Stimulated activated CD8-positive, alpha-beta memory T cell treated with anti-CD3 and anti-CD28 coated beads, Interleukin-7, amount 100 ng/mL, for 24 hours (primary cell): Measurements from ENCODE around the gene ASCL3.
A peak's percentile ranks its signal among the peaks of the same experiment; 100 is the strongest.
"Not testable (repeated sequence)": the region's sequence is repeated elsewhere in the genome, so short reads cannot be mapped to it uniquely, and the experiment has no call there.

Experiments
- DNase-seq: peaks from one replicate; pipeline ENCODE4 v3.0.0-alpha.2; 2020; ENCODE audit warnings: low read depth

ASCL3 gene

DNA sequence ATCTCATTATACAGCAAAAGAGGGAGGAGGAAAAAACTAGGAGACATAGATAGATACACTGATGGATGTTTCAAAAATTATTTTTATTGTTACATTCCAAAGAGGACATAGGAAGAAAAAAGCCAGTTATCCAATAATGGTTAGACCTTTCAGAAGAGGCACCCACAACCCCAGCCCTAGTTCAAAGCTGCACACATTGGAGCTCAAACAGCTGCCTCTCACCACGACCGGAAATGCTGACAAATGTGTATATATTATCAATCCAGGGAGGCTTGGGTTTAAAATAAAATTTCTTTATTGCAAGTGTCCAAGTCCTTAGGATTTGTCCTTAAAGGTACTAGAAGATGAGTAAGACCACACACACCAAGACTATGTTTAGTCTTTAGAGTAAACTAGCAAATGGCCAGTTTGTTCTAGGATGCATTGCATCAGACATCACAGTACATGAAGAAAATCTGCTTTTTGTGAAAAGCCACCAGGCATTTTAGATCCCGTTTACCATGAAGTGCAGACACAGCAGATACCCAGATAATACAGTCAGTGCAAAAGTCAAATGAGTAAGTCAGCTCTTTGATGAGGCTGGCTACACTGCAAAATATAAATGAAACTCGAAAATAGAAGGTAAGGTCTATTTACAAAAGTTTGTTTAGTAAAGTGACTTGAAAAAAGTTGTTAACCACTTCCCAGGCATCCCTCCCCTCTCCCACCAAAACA lies 4.6 kb upstream of the ASCL3 start:
- DNase-seq = no peak

DNA sequence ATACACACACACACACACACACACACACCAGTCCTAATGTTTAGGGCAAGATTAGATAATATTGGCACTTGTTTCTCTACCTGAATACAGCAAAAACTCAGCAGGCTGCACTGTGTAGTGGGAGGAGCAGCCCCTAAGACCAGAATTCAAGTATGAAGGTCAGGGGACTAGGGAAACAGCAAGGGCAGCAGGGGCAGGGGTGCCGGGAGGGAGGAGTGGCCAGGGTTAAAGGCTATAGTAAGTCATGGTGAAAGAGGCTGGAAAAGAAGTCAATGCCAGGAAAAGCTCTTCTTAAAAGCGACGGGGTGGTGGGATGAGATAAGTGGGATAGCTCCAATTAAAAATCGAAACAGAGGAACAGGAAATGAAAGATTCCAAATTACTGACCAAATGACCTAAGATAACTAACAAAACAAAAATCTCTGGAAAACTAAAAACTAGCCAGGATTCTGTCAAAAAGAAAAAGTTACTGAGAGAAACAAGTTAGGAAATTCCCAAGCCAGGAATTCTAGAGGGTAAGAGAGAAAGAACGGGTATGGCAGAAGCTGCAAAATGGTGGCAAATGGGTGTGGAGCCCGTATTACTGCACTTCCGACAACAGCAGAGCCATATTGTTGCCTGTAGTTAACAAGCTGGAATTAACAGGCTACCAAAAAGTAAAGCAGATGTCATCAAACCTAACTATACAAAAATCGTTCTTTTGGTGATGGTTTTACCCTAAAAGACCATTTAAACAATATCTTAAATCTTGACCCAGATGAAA lies 1.3 kb downstream of the ASCL3 start:
- DNase-seq = no peak

DNA sequence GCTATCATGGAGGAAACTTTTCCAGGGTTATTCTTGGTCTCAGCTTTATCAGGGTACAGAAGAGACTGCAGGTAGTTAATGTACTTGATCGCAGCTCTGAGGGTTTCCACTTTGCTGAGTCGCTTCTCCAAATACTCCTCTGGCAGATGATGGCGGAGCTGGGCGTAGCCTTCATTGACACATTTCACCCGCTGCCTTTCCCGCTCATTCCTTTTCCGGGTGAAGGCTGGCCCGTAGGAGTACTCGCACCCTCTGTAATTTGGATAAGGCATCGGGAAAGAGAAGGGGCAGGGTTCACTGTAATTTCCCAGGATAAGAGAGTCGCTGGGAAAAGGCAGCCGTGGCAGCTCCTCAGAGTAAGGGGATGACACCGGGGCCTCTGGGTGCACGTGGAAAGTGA lies 5.2 kb downstream of the ASCL3 start:
- no peak for DNase-seq

DNA sequence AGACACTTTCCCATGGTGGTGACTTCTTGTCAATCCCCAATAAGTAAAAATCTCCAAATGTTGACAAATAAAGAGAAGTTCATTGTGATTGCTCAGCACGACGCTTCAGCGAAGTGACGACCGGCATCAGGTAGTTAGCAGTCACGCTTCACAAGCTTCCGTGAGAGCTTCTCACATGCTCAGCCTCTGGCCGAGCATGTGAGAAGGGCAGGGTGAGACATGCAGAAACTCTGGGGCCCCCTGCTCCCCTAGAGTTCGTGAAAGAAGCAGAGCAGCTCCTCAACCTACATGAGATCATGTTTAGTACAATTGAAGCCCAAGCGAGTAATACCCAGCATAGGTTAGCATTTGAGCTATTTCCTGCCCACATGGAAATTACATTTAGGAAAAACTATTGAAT lies 5.7 kb downstream of the ASCL3 start:
- no peak for DNase-seq

DNA sequence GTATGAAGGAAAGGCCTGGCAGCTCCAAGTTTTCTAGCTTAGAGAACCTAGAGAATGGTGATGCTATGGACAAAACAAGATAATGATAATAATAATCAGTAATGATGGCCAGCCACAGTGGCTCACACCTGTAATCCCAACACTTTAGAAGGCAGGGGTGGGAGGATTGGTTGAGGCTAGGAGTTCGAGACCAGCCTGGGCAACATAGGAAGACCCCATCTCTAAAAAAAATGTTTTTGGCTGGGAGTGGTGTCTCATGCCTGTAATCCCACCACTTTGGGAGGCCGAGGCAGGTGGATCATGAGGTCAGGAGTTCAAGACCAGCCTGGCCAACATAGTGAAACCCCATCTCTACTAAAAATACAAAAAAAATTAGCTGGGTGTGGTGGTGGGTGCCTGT lies 7.0 kb downstream of the ASCL3 start:
- DNase-seq = not testable (repeated sequence)

DNA sequence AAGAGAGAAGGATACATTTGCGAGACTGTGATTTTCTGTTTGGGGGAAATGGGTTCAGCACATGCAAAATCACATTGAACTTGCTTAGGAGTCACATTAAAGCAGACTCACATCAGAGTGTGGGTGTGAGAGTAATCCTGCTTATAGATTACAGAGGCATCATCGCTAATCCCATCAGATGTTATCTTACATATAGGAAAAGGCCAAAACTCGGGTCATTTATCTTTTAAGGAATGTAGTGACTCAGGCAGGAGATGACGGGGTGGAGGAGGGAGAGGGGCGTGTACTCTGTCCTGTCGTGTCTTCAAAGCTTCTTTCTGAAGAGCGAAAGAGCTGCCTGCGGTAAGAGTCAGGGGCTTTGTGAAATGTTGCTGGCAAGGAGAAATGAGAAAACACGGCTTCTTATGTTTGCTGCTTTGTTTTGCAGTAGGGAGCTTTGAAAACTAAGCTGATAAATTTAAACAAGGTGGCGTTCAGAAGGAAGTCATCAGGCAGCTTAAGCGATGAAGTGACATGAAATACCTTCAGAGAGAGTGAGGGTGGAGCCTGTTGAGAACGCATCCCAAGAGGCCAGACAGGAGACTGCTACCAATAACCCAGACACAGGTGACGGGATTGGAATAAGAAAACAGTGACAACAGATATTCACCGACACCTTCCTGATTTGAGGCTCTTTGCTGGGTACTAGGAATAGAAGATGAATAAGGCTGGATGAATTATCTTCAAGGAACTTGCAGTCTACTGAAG lies 7.9 kb downstream of the ASCL3 start:
- DNase-seq = no peak

DNA sequence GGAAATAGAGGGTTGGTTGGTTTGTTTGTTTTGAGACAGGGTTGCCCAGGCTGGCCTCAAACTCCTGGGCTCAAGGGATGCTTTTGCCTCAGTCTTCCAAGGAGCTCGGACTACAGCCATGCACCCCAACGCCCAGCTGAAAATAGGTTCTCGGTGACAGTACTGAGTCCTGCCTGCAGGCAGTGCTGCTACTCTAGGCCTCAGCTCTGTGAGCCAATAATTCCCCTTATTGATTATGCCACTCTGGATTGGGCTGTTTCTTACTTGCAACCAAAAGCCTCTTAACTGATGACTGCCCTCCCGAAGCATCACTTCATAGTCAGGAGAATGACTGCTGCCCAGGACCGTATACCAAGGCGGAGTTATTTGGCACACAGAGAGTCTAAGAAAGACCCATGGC lies 8.9 kb downstream of the ASCL3 start:
- DNase-seq = no peak

DNA sequence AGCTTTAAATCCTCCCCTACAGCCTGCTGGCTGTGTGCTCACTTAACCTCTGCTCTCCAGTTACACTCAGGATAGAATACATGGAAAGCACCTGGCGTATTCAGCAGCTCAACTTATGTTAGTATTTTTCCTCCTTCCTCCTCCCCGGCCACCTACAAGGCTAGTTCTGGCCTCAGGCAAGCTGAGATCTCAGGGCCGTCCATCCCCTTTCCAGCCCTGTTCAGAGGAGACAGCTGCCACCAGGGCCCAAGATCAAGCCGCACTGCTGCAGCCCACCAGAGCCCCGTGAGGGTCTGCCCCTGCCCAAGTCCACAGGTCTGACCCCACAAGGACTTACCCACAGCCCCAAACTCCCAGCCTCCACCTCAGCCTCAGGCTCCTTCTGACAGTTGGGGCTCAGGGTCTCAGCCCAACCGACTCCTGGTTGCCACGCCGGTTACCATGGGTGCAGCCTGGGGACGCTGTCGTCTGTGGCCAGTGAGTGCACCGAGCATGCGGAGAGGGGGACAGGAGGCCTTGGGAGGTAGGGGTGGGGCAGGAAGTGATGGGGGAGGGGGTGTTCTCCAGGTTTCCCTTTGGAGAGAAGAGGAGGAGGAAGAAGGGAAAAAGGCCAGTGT lies 10.1 kb downstream of the ASCL3 start, which contains the start of gene C11orf16:
C11orf16 (minus strand) TSS at position 384 of the 617 bp plus-strand sequence. CDS start 639 bp downstream, outside the sequence.
- DNase-seq = no peak

DNA sequence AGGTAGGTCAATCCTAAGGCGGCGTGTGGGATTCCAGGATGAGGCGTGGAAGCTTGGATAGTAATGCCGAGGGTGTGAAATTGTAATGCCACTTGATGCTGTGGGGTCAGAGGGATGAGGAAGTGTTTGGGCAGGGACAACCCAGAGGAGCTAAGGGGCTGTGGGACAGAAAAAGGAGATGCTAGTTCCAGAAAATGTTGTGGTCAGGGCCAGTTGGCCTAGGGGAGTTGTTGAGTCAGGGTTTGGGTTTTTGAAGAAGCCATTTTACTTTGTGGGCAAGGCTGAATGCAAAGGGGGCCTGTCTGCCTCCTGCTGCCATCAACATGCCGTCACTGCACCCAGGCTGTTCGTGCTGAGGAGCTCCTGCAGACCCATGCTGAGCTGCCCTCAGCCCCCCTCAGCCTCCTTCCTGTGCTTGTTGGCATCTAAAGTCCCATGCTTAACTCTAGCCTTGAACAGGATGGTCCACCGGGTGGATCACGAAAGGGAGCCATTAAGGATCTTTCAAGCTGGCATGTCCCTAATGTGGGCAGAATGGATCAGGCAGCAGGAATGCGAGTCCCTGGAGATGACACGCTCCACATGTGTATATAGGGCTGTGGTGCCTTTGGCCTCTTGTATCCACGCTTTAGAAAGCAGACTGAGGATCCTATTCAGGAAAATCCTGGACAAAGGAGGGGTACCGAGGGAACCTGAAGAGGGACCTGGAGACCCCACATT lies 12.2 kb downstream of the ASCL3 start:
- no peak for DNase-seq

DNA sequence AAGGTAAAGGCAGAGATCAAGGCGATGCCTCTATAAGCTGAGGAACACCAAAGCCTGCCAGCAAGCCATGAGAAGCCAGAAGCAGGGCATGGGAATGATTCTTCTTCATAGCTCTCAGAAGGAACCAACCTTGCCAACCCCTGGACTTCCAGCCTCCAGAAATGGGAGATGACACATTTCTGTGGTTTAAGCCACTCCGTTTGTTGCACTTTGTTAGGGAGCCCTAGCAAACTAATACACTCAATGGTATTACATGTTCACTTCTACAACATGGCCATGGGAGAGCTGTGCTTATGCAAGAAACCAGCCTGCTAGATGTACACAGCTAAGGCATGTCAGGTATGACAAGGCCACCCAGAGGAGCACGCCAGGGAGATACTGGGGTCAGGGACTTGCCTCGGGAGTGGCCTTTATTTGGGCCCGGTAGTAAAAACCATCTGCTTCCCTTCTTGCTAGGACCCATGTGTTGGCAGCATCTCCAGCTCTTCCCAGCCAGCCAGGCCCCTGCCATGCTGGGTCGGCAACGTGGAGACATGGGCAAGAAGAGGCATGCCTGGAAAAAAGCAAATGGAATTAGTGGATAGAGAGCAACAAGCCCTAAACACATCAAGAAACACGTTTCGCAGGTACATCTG lies 13.7 kb downstream of the ASCL3 start:
- DNase-seq = no peak

DNA sequence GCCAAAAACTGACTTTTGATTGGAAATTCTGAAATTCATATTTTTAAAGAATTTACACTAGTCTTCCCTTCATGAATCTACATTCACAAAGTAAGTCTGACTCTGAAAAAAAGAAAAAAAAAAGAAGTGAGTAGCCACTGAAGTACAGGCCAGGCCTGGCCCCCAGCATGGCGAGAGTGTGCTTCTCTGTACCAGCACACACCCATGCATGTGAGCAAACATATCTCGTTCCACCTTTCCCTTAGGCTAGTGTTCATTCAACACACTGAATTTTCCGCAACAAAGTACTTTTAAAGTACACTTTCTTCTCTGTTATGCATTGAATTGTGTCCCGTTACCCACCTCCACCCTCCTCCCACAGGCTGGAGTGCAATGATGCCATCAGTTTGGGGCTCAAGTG lies 14.6 kb downstream of the ASCL3 start:
- DNase-seq = no peak

DNA sequence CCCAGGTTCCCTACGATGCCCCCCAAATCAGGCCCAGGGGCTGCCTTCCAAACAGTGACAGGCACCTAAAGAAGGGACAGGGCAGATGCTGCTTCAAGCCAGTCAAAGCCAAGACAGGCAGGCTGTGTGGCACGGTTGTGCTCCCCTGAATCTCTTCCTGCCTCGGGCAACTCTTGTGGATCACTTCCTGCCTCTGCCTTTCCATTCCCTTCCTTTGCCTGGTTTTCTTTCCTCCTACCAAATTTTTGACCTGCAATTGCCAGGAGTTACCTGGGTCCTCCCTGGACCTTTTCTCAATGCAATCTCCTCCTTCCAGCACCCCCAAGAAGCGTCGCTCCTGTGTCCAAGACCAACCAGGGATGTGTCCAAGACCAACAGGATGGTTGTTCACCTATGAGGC lies 15.6 kb downstream of the ASCL3 start:
- no peak for DNase-seq

DNA sequence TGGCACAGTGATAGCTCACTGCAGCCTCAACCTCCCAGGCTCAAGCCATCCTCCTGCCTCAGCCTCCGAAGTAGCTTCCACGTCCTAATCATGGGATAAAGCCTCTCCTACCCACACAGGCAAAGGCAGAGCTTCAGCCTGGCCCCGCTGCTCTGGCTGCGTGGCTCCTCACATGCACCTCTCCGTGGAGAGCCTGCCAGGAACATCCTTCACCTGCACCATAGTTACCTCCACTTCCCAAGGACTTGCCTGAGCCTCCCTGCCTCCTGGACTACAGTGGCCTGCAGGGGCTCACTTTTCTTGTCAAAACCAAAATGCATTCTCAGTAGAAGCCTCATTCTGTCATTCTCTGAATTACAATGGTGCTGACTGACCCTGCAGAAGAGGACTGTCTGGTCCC lies 16.6 kb downstream of the ASCL3 start:
- DNase-seq = no peak

DNA sequence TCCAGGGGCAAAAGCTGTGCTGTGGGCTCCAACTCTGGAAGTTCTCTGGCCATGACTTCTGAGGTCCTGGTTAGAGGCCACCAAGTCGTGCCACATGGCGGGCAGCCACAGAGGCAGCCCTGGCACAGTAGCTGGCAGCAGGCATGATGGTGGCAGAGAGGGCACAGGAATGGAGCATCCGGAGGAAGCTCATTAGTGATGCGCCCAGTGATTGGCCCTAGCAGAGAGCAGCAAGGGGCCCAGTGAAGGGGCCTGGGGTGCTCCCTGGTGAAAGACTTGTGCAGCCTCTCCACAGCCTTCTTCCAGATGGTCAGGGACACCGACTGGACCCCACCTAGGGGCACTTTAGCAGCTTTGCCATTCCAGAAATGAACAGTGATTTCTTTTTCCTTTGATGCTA lies 17.1 kb downstream of the ASCL3 start:
- DNase-seq = no peak

DNA sequence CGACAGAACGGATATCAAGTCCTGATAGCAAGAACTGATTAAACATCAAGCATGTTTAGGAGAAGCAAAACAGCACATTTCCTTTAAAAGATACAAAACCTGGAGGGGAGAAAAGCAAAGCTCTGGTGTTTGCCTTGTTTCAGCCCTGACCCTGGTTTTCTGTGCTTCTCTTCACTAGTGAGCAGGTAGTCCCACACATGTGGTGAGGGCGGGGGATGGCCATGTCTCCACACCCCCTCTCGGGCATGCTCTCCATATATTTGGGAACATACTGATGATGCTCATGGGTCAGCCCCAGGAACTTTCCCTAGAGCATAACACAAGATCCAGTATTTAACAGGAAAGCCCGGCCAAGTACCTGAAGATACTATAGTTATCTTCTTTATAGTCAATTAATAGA lies 20.1 kb downstream of the ASCL3 start:
- no peak for DNase-seq

DNA sequence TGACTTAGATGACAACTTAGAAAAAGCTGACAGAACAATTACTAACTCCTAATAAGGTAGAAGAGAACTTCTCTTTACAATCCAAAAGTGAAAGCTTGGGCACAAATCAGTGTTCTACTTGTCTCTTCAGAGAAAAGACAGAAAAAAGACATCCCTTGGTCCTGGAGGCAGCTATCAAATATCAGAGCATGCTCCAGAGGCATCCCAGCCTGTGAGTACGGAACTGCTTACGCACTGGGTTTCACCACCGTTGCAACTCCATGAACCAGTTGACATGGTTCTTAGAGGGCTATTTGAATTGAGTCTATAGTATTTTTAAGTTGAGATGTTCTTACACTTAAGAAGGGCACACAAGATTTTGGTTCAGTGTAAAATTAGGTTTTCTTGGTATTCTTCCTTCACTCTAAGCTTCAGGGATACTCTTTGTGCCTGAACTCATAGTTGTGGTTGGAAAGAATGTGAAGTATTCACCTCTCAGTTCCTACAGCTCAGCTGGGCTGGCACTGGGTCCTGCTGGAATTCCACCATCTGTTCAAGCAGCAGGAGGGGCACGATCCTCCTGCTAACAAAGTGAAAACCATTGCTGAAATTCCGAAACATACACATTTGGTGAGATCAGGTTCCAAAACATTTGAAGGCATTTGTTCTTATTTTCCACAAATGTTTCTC lies 25.5 kb downstream of the ASCL3 start:
- no peak for DNase-seq

DNA sequence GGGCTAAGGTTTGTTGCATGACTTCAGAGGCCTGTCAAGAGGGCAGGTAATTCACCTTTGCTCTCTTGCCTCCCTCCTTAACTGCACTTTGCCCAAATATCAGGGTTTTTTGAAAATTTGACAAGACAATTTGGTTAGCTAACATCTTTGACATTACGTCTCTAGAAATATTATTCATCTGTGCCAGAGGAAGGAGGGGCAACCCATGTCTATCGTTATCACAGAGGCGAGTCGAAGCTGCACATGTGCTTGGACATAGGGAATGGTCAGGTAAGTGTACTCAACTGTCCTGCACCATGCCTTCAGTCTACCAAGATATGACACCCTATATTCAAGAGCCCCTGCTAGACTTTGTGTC lies 28.2 kb downstream of the ASCL3 start:
- DNase-seq = no peak

DNA sequence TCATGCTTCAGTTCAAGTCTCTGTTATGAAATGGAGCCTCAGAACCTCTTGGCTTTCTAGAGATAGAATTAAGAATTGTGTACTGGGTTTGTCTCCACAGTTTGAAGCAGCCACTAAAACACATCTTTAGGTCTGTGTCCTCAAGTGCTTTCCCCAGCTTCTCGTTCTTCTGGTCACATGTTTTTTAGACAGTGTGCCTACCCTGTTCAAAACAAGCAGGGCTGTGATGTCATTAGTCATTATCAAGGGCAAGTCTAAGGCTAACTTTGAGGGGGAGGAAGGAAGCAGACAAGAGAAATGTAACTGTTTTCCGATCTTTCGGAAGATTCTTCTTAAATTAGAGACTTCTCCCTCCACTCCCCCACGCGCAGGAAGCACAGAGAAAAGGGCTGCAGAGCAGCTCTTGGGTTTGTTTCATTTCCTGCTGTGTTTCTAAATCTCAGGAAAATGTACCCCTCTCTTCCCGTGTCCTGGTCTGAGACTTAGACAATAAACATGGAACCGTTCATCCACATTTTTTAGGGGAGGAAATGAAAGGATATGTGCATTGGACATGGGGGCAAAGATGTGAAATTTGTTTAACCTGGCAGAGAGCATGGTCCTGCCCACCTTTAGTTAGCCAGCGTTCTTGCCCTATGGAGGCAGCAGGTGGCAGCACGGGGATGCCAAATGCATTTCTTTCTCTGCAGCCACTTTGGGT lies 28.7 kb downstream of the ASCL3 start:
- no peak for DNase-seq

DNA sequence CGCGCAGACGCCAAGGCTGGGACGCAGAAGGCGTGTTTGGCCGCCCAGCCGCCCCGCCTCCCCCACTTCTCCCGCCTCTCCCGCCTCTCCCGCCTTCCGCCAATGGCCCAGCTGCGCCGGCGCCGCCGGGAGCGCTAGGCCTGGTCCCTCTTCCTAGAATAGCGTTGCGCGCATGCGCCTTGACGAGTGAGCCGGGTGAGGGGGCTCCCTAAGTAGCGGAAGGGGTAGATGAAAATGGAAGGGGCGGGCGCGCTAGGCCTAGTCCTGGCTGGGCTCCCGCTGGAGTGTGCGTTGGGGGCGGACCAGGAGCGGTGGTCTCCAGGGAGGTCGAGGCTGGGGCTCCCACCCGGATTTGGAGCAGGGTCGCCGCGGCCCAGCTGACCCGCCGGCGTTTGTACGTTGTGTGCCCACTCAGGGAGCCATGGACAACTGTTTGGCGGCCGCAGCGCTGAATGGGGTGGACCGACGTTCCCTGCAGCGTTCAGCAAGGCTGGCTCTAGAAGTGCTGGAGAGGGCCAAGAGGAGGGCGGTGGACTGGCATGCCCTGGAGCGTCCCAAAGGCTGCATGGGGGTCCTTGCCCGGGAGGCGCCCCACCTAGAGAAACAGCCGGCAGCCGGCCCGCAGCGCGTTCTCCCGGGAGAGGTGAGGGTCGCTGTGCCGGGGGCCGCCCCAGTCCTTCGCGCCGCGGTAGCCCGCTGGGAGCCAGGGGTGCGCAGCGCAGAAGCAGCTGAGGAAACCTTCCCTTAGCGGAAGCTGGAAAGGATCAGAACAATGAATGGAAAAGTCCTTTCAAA lies 31.6 kb downstream of the ASCL3 start, which contains the start of gene AKIP1:
AKIP1 (plus strand) TSS at position 161 of the 795 bp plus-strand sequence; CDS start at position 422, 261 bp downstream.
- DNase-seq = peak; percentile 80
